Activated naive CD8-positive, alpha-beta T cell (primary cell): ENCODE measurements around the gene EPHB1.
"Not testable (repeated sequence)": the region's sequence is repeated elsewhere in the genome, so short reads cannot be mapped to it uniquely, and the experiment has no call there.

Experiments used
- H3K27ac Mint-ChIP-seq: one replicate; pipeline ENCODE4 v1.8.0; 2021; ENCODE audit warnings: mixed read lengths
- H3K27me3 Mint-ChIP-seq: one replicate; pipeline ENCODE4 v1.8.0; 2021; ENCODE audit warnings: mixed read lengths
- H3K36me3 Mint-ChIP-seq: one replicate; pipeline ENCODE4 v1.8.0; 2021; ENCODE audit warnings: mixed read lengths
- H3K4me1 Mint-ChIP-seq: one replicate; pipeline ENCODE4 v1.8.0; 2021; ENCODE audit warnings: low read depth, mixed read lengths
- H3K4me3 Mint-ChIP-seq: one replicate; pipeline ENCODE4 v1.8.0; 2021; ENCODE audit warnings: mild to moderate bottlenecking, mixed read lengths
- H3K9me3 Mint-ChIP-seq: one replicate; pipeline ENCODE4 v1.8.0; 2021; ENCODE audit warnings: low read depth, mixed read lengths

Gene EPHB1

GRCh38 chr3:135030768-135031615 is 235.9 kb downstream of the EPHB1 start:
- not testable (repeated sequence) for H3K4me1 Mint-ChIP-seq, H3K27ac Mint-ChIP-seq, H3K36me3 Mint-ChIP-seq, H3K9me3 Mint-ChIP-seq, H3K4me3 Mint-ChIP-seq
- peaks cover 23% of the 10 kb centered on the region for H3K27me3 Mint-ChIP-seq

- Mint-ChIP-seq H3K9me3 (no peaks in the 10 kb centered on the region), H3K4me1 (no peaks in the 10 kb centered on the region), H3K4me3 (no peak overlapping the region), H3K27ac (no peak overlapping the region), H3K36me3 (no peaks in the 10 kb centered on the region), H3K27me3 (peaks cover 23% of the 10 kb centered on the region)
These were observed 238.7 kb downstream of the EPHB1 start for GRCh38 chr3:135033737-135034136.

- peaks cover 23% of the 10 kb centered on the region for H3K27me3 Mint-ChIP-seq
- no peaks in the 10 kb centered on the region for H3K9me3 Mint-ChIP-seq
- no peak overlapping the region for H3K27ac Mint-ChIP-seq
- no peak overlapping the region for H3K4me3 Mint-ChIP-seq
- H3K4me1 Mint-ChIP-seq, result no peaks in the 10 kb centered on the region
- H3K36me3 Mint-ChIP-seq, result no peaks in the 10 kb centered on the region
These were observed 239.3 kb downstream of the EPHB1 start for GRCh38 chr3:135034291-135034768.

GRCh38 chr3:135034891-135035440 is 239.9 kb downstream of the EPHB1 start:
- H3K27me3 Mint-ChIP-seq, result peaks cover 23% of the 10 kb centered on the region
- no peaks in the 10 kb centered on the region for H3K36me3 Mint-ChIP-seq
- no peak overlapping the region for H3K27ac Mint-ChIP-seq
- no peaks in the 10 kb centered on the region for H3K9me3 Mint-ChIP-seq
- no peaks in the 10 kb centered on the region for H3K4me1 Mint-ChIP-seq
- no peak overlapping the region for H3K4me3 Mint-ChIP-seq

GRCh38 chr3:135038186-135038585 is 243.1 kb downstream of the EPHB1 start:
- Mint-ChIP-seq H3K36me3 (no peaks in the 10 kb centered on the region), H3K27me3 (peaks cover 6% of the 10 kb centered on the region), H3K27ac (no peak overlapping the region), H3K4me3 (no peak overlapping the region), H3K4me1 (no peaks in the 10 kb centered on the region), H3K9me3 (no peaks in the 10 kb centered on the region)

GRCh38 chr3:135039536-135039935 is 244.5 kb downstream of the EPHB1 start:
- H3K9me3 Mint-ChIP-seq, H3K27ac Mint-ChIP-seq, H3K4me3 Mint-ChIP-seq, H3K27me3 Mint-ChIP-seq, H3K4me1 Mint-ChIP-seq, H3K36me3 Mint-ChIP-seq: not testable (repeated sequence)

- H3K27me3 Mint-ChIP-seq, result no peaks in the 10 kb centered on the region
- H3K9me3 Mint-ChIP-seq, result no peaks in the 10 kb centered on the region
- H3K4me1 Mint-ChIP-seq, result no peaks in the 10 kb centered on the region
- no peak overlapping the region for H3K4me3 Mint-ChIP-seq
- H3K27ac Mint-ChIP-seq, result no peak overlapping the region
- no peaks in the 10 kb centered on the region for H3K36me3 Mint-ChIP-seq
These were observed 245.5 kb downstream of the EPHB1 start for GRCh38 chr3:135040321-135041240.

- H3K4me3 Mint-ChIP-seq, result no peak overlapping the region
- H3K4me1 Mint-ChIP-seq, result no peaks in the 10 kb centered on the region
- no peaks in the 10 kb centered on the region for H3K9me3 Mint-ChIP-seq
- H3K36me3 Mint-ChIP-seq, result no peaks in the 10 kb centered on the region
- H3K27me3 Mint-ChIP-seq, result no peaks in the 10 kb centered on the region
- no peak overlapping the region for H3K27ac Mint-ChIP-seq
These were observed 246.5 kb downstream of the EPHB1 start for GRCh38 chr3:135041601-135042000.

- Mint-ChIP-seq H3K36me3 (no peaks in the 10 kb centered on the region), H3K27ac (no peak overlapping the region), H3K27me3 (peaks cover 2% of the 10 kb centered on the region), H3K4me3 (no peak overlapping the region), H3K9me3 (no peaks in the 10 kb centered on the region), H3K4me1 (no peaks in the 10 kb centered on the region)
These were observed 252.0 kb downstream of the EPHB1 start for GRCh38 chr3:135047061-135047460.

- no peak overlapping the region for H3K4me3 Mint-ChIP-seq
- peaks cover 3% of the 10 kb centered on the region for H3K27me3 Mint-ChIP-seq
- H3K4me1 Mint-ChIP-seq, result no peaks in the 10 kb centered on the region
- no peaks in the 10 kb centered on the region for H3K9me3 Mint-ChIP-seq
- no peaks in the 10 kb centered on the region for H3K36me3 Mint-ChIP-seq
- H3K27ac Mint-ChIP-seq, result no peak overlapping the region
These were observed 255.5 kb downstream of the EPHB1 start for GRCh38 chr3:135050536-135050935.

- Mint-ChIP-seq H3K4me3 (no peak overlapping the region), H3K27ac (no peak overlapping the region), H3K4me1 (no peaks in the 10 kb centered on the region), H3K27me3 (peaks cover 3% of the 10 kb centered on the region), H3K9me3 (no peaks in the 10 kb centered on the region), H3K36me3 (no peaks in the 10 kb centered on the region)
These were observed 256.4 kb downstream of the EPHB1 start for GRCh38 chr3:135051409-135051973.

GRCh38 chr3:135055449-135055848 is 260.4 kb downstream of the EPHB1 start:
- H3K27me3 Mint-ChIP-seq, result peaks cover 2% of the 10 kb centered on the region
- H3K9me3 Mint-ChIP-seq, result no peaks in the 10 kb centered on the region
- no peaks in the 10 kb centered on the region for H3K4me1 Mint-ChIP-seq
- H3K4me3 Mint-ChIP-seq, result no peak overlapping the region
- no peak overlapping the region for H3K27ac Mint-ChIP-seq
- no peaks in the 10 kb centered on the region for H3K36me3 Mint-ChIP-seq

- no peaks in the 10 kb centered on the region for H3K36me3 Mint-ChIP-seq
- no peaks in the 10 kb centered on the region for H3K9me3 Mint-ChIP-seq
- H3K4me1 Mint-ChIP-seq, result no peaks in the 10 kb centered on the region
- no peak overlapping the region for H3K4me3 Mint-ChIP-seq
- no peak overlapping the region for H3K27ac Mint-ChIP-seq
- peaks cover 2% of the 10 kb centered on the region for H3K27me3 Mint-ChIP-seq
These were observed 261.1 kb downstream of the EPHB1 start for GRCh38 chr3:135056084-135056730.

- Mint-ChIP-seq H3K36me3 (no peaks in the 10 kb centered on the region), H3K9me3 (no peaks in the 10 kb centered on the region), H3K27ac (no peak overlapping the region), H3K4me3 (no peak overlapping the region), H3K27me3 (peaks cover 2% of the 10 kb centered on the region), H3K4me1 (no peaks in the 10 kb centered on the region)
These were observed 261.8 kb downstream of the EPHB1 start for GRCh38 chr3:135056733-135057310.
